OCI-LY7 (cell line): ENCODE results near the gene GADD45B. TPM values are rescaled to one million over a fixed set of nuclear protein-coding genes. Genes with fewer than 3 reads are reported as not detected.

Source experiments
- BruUV-seq: library from RNA; stranded (reverse); fragments of 400-500 nt; replicated peaks from 2 replicates; lab custom pipeline; 2021; lab: Mats Ljungman, UMichigan
- CTCF ChIA-PET: fragments of 300-600 bp; sonication (Branson Sonifier 250); formaldehyde crosslinking; loops from one replicate; lab custom pipeline; 2022; ENCODE audit warnings: antibody characterized with exemption; ENCODE audit not compliant: unreplicated experiment; lab: Charles Lee
- POLR2A ChIA-PET: fragments of 300-600 bp; sonication (Branson Sonifier 250); formaldehyde crosslinking; loops from one replicate; lab custom pipeline; 2022; ENCODE audit warnings: antibody characterized with exemption; lab: Charles Lee
- DNase-seq: peaks from one replicate; pipeline ENCODE4 v3.0.0-alpha.2; 2015; ENCODE audit warnings: low spot score
- H2AFZ ChIP-seq: fragments of 200-600 bp; sonication (generic), shearing (Covaris generic); 2 replicates; pipeline ENCODE4 v1.6.1; 2014; ENCODE audit warnings: mild to moderate bottlenecking, antibody characterized with exemption, low read length, moderate library complexity
- H3K27ac ChIP-seq: fragments of 200-600 bp; sonication (generic); 2 replicates; pipeline ENCODE4 v1.5.1; 2014; ENCODE audit warnings: mixed run types, low read depth, mild to moderate bottlenecking, moderate library complexity, low read length, inconsistent platforms; ENCODE audit not compliant: poor library complexity, severe bottlenecking
- H3K36me3 ChIP-seq: fragments of 200-600 bp; sonication (generic); 2 replicates; pipeline ENCODE4 v1.6.1; 2014; ENCODE audit warnings: mild to moderate bottlenecking, antibody characterized with exemption, low read length, moderate library complexity, mixed read lengths; ENCODE audit not compliant: insufficient read depth
- H3K4me1 ChIP-seq: fragments of 200-600 bp; sonication (generic); 2 replicates; pipeline ENCODE4 v1.5.1; 2014; ENCODE audit warnings: mild to moderate bottlenecking, low read length; ENCODE audit not compliant: insufficient read depth, poor library complexity, severe bottlenecking
- H3K4me2 ChIP-seq: fragments of 200-600 bp; sonication (generic); 2 replicates; pipeline ENCODE4 v1.6.1; 2014; ENCODE audit warnings: mild to moderate bottlenecking, low read length
- H3K4me3 ChIP-seq: fragments of 200-600 bp; sonication (generic); 2 replicates; pipeline ENCODE4 v1.5.1; 2014; ENCODE audit warnings: mild to moderate bottlenecking, low read depth, low read length; ENCODE audit not compliant: poor library complexity, severe bottlenecking
- H3K79me2 ChIP-seq: fragments of 200-600 bp; sonication (generic); 2 replicates; pipeline ENCODE4 v1.6.1; 2016; ENCODE audit warnings: low read depth, mild to moderate bottlenecking, low read length, moderate library complexity, mixed read lengths; ENCODE audit not compliant: insufficient read depth
- H3K9me2 ChIP-seq: fragments of 200-600 bp; sonication (generic); 2 replicates; pipeline ENCODE4 v1.6.1; 2016; ENCODE audit warnings: mild to moderate bottlenecking, low read length, mixed read lengths; ENCODE audit not compliant: insufficient read depth
- H3K9me3 ChIP-seq: fragments of 200-600 bp; sonication (generic); 2 replicates; pipeline ENCODE4 v1.6.1; 2014; ENCODE audit warnings: mild to moderate bottlenecking, mixed run types, low read length, mixed read lengths
- H4K20me1 ChIP-seq: fragments of 200-600 bp; sonication (generic); 2 replicates; pipeline ENCODE4 v1.6.1; 2014; ENCODE audit warnings: mild to moderate bottlenecking, antibody characterized with exemption, low read length, moderate library complexity, mixed read lengths; ENCODE audit not compliant: insufficient read depth
- EZH2phosphoT487 ChIP-seq: fragments of 200-600 bp; sonication (generic); IDR thresholded peaks from 2 replicates; pipeline ENCODE4 v1.6.1; 2018; ENCODE audit warnings: low read depth, borderline replicate concordance, mild to moderate bottlenecking, mixed run types, antibody characterized with exemption, low read length, moderate library complexity, mixed read lengths
- intact Hi-C: fragments of 100-400 bp; cut with micrococcal nuclease; formaldehyde crosslinking; loops from one replicate; pipeline ENCODE4 v1.10.0; 2022; ENCODE audit not compliant: unreplicated experiment
- total RNA-seq, 2 experiments: library from RNA; depleted of rRNA in 1 of 2; stranded (reverse); fragments of >200 nt in 1 of 2; shearing (Covaris generic) in 1 of 2; gene quantifications; 2 replicates each; pipeline ENCODE4 v1.2.3, GENCODE V29; 2014 to 2022
- TF ChIP-seq, protein P1 (sequence below): fragments of 200-600 bp; sonication (generic); conservative IDR thresholded peaks from 2 replicates; pipeline ENCODE4 v1.5.1; 2014; ENCODE audit warnings: mild to moderate bottlenecking, antibody characterized with exemption, low read length, moderate library complexity, mixed read lengths

The GADD45B gene
- total RNA-seq, 2 experiments from 2014 or later: 40.5 to 98.4 TPM

DNA sequence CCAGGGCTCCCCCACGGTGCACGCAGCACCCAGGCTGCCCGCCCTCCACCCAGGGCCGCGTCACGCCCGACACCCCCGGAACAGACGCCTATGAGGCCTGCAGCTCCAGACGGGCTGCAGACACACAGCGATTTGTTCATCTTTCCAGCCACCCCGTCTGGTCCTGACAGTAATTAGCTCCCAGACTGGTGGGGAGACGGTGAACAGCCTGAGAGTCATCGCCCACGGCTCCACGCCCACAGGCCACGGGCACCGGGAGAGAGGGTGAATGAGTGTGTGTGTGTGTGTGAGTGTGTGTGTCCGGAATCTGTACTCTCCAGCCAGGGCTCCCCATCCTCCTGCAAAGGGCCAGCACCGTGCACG is 18.1 kb downstream of the GADD45B start:
- TF ChIP-seq, protein P1, sequence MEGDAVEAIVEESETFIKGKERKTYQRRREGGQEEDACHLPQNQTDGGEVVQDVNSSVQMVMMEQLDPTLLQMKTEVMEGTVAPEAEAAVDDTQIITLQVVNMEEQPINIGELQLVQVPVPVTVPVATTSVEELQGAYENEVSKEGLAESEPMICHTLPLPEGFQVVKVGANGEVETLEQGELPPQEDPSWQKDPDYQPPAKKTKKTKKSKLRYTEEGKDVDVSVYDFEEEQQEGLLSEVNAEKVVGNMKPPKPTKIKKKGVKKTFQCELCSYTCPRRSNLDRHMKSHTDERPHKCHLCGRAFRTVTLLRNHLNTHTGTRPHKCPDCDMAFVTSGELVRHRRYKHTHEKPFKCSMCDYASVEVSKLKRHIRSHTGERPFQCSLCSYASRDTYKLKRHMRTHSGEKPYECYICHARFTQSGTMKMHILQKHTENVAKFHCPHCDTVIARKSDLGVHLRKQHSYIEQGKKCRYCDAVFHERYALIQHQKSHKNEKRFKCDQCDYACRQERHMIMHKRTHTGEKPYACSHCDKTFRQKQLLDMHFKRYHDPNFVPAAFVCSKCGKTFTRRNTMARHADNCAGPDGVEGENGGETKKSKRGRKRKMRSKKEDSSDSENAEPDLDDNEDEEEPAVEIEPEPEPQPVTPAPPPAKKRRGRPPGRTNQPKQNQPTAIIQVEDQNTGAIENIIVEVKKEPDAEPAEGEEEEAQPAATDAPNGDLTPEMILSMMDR: no peak
- no peak for TF ChIP-seq EZH2phosphoT487
- H2AFZ ChIP-seq: no peak overlapping the region
- no peak overlapping the region for H3K4me3 ChIP-seq
- ChIA-PET POLR2A (no interaction called here), CTCF (no interaction called here)
- H3K9me2 ChIP-seq: no peaks in the 10 kb centered on the region
- DNase-seq: no peak
- no peaks in the 10 kb centered on the region for H3K79me2 ChIP-seq
- H3K4me1 ChIP-seq: peaks cover 70% of the 10 kb centered on the region
- no peaks in the 10 kb centered on the region for H4K20me1 ChIP-seq
- intact Hi-C loops: no loop called here
- peak overlapping the region; percentile 73 for H3K4me2 ChIP-seq
- no peaks in the 10 kb centered on the region for H3K36me3 ChIP-seq
- no TSS peak for BruUV-seq
- H3K27ac ChIP-seq: no peak overlapping the region
- H3K9me3 ChIP-seq: no peaks in the 10 kb centered on the region

DNA sequence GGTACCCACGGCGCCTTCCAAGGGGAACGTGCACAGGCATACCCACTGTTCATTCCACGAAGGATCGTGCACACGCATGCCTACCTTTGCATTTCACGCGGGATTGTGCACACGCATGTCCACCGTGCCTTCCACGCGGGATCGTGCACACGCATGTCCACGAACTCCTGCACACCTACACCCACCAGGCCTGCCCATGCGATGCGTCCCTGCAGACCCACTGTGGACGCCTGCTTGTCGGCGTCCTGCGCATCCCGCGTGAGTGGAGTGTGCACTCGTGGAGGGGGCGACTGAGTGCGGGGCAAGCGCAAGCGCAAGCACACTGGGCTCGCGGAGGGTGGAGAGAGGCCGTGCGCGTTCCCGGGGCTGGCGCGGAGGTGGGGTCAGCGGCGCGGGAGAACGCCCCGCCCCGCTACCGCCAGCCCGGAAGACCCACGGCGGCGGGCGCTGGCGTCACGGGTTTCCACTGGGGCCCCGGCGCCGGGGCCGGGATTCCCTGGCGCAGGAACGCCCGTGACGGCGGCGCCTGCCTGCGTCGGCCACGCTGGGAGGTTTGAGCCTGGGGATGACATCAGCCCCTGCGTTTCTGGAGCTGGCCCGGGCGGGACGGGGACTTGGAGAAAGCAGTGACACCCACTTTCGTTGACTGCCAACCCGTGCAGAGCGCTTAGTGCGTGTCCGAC is 18.7 kb downstream of the GADD45B start:
- Histone ChIP-seq H4K20me1 (no peaks in the 10 kb centered on the region), H3K79me2 (no peaks in the 10 kb centered on the region), H3K9me2 (no peaks in the 10 kb centered on the region), H3K4me3 (peak overlapping the region; percentile 67), H3K27ac (no peak overlapping the region), H3K9me3 (no peaks in the 10 kb centered on the region), H2AFZ (peak overlapping the region; percentile 51; the same call in 1 of the 2 replicates), H3K36me3 (no peaks in the 10 kb centered on the region), H3K4me2 (peak overlapping the region; percentile 73), H3K4me1 (peaks cover 68% of the 10 kb centered on the region)
- intact Hi-C loops: no loop called here
- peak; percentile 51 for DNase-seq
- CTCF ChIA-PET: no interaction called here
- no TSS peak for BruUV-seq
- TF ChIP-seq, protein P1: no peak
- no peak for TF ChIP-seq EZH2phosphoT487
- POLR2A ChIA-PET: interaction anchor here (0.7 kb wide), 1 partner anchor 19 kb away, joined by 3 read pairs; the partner anchor contains the start of gene GADD45B

DNA sequence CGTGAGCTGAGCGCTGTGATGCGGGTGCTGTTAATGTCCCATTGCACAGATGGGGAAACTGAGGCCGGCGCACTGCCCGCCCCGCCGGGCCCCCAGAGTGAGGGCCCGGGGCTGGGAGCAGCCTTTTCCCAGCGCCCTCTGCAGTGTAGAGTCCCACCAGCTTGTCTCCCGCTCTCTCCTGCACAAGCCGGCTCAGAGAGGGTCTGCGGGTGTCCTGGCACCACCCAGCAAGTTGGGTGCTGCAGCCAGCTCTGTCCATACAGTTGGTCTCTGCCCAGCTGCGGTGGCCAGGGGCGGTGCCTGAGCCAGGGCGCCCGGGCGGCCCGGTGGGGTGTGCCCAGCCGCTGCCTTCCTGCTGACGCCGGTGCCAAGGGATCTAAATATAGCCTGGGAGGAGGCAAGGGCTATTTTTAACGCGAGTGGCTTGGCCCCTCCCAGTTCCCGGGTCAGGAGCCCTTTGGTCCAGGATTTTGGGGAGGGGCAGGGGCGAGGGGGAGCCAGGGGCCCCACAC is 19.3 kb downstream of the GADD45B start:
- Histone ChIP-seq H2AFZ (peak overlapping the region; percentile 51; the same call in 1 of the 2 replicates), H3K36me3 (no peaks in the 10 kb centered on the region), H3K4me3 (peak overlapping the region; percentile 67), H3K4me2 (peak overlapping the region; percentile 73), H3K79me2 (no peaks in the 10 kb centered on the region), H3K9me3 (no peaks in the 10 kb centered on the region), H3K4me1 (peaks cover 62% of the 10 kb centered on the region), H3K27ac (no peak overlapping the region), H4K20me1 (no peaks in the 10 kb centered on the region), H3K9me2 (no peaks in the 10 kb centered on the region)
- intact Hi-C loops: no loop called here
- TF ChIP-seq, protein P1: no peak; the same call in 1 of the 2 replicates
- no peak for TF ChIP-seq EZH2phosphoT487
- BruUV-seq: no TSS peak
- CTCF ChIA-PET: no interaction called here
- no peak for DNase-seq
- POLR2A ChIA-PET: interaction anchor here (0.7 kb wide), 1 partner anchor 19 kb away, joined by 3 read pairs; the partner anchor contains the start of gene GADD45B
